ENCODE results near the gene MAP3K9. TPM values are rescaled to one million over a fixed set of nuclear protein-coding genes. Genes with fewer than 3 reads are reported as not detected.
"Not testable (repeated sequence)": the region's sequence is repeated elsewhere in the genome, so short reads cannot be mapped to it uniquely, and the experiment has no call there.

MAP3K9 gene
- total RNA-seq (2014; rRNA removed; shearing (Covaris generic)): 5.1 and 5.4 TPM in 2 replicates
- polyA plus RNA-seq (2015; cell fraction: cytosol; rRNA removed): 3.6 and 6.1 TPM in 2 replicates
- 3.7 and 3.9 TPM in 2 replicates for polyA plus RNA-seq (2015; cell fraction: nucleus; rRNA removed)

DNA sequence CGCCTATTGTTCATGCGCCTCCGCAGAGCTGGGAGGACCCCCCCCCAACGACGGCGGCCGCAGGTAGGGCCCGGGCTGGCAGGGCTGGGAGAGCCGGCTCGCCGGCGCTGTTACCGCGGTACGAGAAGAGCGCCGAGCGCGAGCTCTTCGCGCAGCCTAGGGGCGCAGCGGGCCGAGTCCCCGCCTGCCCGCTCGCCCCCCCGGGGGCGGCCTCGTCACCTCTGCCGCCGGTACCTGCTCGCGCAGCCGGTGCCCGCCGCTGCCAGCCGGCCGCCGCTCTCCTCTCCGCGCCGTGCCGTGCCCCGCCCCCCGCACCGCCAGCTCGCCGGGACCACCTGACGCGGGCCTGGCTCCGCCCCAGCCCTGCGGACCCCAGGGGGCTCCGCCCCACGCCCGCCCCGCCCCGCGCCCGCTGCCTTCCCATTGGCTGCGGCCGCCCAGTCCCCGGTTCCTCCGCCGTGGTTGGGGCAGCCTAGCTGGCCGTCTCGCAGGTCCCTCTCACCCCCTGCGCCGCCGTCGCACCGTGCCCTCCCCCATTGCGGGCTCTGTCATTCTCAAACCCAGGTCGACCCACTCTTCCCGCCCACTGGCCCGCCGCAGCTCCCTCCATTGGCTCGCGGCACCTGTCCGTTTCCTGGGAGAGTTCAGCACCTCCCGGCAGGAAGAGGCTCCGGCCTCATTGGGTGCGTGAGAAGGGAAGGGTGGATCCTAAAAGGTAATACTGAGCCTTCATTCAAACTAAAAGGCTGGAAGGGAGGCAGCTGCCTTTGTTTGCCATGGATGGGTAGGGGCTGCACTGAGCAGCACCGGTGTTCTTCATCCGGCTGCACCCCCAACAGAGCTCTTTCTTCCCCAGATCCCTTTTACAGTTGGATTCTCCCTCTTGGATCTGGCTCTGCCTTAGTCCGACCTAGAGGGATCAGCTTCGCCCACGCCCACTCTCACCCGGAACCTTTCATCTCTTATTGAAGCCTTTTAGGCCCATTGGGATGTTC, at the start of gene MAP3K9:
TSS of gene MAP3K9 (minus strand) at position 289 of the 995 bp plus-strand sequence. CDS start 342 bp downstream, outside the sequence.
- in situ Hi-C loops (cut with HindIII; ENCODE audit: low pct_unique_long_range_greater_than_20kb, low sequenced_read_pairs): no loop called here
- peak; percentile 92 for DNase-seq (ENCODE audit: low read depth, low spot score)

DNA sequence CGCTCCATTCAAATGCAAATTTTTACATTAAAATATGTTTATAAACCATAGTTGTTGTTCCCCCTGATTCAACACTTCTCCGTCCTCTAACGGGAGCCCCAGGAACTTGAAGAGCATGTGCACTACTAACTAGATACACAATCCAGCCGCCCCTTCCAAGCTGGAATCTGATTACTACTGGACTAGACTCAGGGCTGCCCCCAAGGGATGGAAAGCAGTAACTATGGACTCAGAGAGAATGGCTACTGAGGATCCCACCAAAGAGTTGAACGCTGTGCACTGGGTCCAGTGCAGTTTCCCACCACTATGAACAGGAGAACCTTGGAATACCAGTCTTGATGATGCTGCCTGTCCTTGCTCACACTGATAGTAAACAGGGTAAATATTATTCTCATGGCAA, 49.3 kb upstream of the MAP3K9 start:
- peak; percentile 28 for DNase-seq (ENCODE audit: low read depth, low spot score)
- in situ Hi-C loops (cut with HindIII; ENCODE audit: low pct_unique_long_range_greater_than_20kb, low sequenced_read_pairs): no loop called here

DNA sequence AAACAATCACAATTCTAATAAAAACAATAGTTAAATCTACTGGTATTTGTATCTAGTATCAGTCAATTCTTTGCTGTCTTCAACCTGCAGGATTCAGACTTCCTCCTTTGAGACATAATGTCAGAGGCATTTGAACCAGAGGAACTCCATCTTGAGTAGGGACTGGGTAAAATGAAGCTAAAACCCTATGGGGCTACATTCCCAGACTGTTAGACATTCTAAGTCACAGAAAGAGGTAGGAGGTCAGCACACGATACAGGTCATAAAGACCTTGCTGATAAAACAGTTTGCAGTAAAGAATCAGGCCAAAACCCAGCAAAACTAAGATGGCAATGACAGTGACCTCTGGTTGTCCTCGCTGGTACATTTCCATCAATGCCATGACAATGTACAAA, 48.2 kb upstream of the MAP3K9 start:
- no peak for DNase-seq (ENCODE audit: low read depth, low spot score)
- in situ Hi-C loops (cut with HindIII; ENCODE audit: low pct_unique_long_range_greater_than_20kb, low sequenced_read_pairs): no loop called here

DNA sequence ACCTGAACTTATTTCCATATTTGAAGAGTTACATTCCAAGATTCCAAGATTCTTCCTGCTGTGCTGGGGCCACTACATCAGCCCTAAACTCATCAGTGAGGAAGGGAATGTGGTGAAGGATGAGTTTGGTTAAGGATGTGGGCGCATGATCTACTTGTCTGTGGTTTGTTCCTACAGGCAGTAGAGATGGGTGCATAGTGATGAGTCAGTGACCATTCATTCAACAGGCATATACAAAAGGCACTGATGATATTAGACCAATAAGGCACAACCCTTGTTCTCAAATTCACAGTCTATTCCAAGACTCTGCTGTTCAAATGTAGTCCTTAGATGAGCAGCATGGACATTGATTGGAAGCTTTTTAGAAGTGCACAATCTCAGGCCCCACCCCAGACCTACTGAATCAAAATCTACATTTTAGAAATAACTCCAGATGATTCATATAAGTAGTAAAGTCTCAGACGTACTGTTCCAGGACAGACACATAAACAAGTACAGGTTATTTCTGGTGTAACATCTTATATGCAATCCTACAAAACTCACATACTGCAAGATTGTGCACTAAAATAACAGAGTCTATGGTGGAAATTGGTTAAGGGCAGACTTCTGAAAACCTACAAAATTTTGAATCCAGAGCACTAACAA, 47.7 kb upstream of the MAP3K9 start:
- peak; percentile 32 for DNase-seq (ENCODE audit: low read depth, low spot score)
- in situ Hi-C loops (cut with HindIII; ENCODE audit: low pct_unique_long_range_greater_than_20kb, low sequenced_read_pairs): no loop called here

DNA sequence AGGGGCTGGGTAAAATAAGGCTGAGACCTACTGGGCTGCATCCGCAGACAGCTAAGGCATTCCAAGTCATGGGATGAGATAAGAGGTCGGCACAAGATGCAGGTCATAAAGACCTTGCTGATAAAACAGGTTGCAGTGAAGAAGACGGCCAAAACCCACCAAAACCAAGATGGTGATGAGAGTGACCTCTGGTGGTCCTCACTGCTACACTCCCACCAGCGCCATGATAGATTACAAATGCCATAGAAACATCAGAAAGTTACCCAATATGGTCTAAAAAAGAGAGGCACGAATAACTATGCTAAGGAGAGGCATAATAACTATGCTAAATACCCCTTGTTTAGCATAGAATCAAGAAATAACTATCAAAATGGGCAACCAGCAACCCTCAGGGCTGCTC, 46.2 kb upstream of the MAP3K9 start:
- DNase-seq (ENCODE audit: low read depth, low spot score): no peak
- in situ Hi-C loops (cut with HindIII; ENCODE audit: low pct_unique_long_range_greater_than_20kb, low sequenced_read_pairs): no loop called here

DNA sequence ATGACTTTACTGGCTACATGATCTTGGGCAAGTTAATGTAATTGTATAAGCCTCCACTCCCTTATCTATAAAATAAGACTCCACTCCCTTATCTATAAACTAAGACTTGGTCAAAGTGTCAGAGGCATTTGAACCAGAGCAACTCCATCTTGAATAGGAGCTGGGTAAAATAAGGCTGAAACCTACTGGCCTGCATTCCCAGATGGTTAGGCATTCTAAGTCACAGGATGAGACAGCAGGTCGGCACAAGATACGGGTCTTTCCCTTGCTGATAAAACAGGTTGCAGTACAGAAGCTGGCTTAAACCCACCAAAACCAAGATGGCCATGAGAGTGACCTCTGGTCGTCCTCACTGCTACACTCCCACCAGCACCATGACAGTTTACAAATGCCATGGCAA, 44.3 kb upstream of the MAP3K9 start:
- in situ Hi-C loops (cut with HindIII; ENCODE audit: low pct_unique_long_range_greater_than_20kb, low sequenced_read_pairs); DNase-seq (ENCODE audit: low read depth, low spot score): not testable (repeated sequence)

DNA sequence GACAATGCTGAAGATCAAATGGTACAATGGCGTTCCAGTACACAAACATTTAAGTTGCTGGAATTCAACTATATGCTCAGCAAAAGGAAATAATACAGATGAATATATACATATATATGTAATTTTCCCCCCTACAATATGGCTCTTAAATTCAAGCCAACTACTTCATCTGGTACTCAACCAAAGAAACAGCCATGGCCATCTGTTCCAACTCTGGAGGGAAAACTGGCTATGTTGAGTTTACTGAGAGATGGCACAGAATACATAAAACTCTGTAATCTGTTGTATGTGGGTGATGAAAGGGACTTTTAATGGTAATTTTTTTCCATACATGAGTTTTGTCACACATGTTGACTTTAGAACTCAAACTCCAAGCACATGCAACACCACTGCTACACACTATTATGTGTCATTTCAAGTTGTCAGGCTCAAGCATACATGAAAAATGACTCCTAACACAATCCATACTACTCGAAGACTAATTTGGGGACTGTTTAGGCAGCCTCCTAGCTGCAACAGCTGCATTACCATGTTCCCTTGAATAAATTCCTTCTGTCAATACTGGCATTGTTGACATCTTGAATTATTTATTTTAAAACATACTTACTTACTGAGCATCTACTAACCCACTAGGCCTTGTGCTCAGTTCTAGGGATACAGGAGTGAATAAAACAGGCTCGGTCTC, 38.2 kb upstream of the MAP3K9 start:
- in situ Hi-C loops (cut with HindIII; ENCODE audit: low pct_unique_long_range_greater_than_20kb, low sequenced_read_pairs): no loop called here
- DNase-seq (ENCODE audit: low read depth, low spot score): no peak

DNA sequence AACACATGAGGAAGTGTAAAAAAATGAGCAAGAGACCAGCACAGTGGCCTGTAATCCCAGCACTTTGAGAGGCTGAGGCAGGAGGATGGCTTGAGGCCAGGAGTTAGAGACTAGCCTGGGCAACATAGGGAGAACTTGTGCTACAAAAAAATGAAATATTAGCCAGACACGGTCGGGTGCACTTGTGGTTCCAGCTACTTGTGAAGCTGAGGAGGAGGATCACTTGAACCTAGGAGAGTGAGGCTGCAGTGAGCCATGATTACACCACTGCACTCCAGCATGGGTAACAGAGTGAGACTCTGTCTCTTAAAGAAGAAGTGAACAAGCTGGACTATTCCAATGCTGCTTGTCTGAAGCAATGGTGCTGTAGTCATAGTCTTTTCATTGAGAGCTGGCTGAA, 36.3 kb upstream of the MAP3K9 start:
- DNase-seq (ENCODE audit: low read depth, low spot score): no peak
- in situ Hi-C loops (cut with HindIII; ENCODE audit: low pct_unique_long_range_greater_than_20kb, low sequenced_read_pairs): no loop called here

DNA sequence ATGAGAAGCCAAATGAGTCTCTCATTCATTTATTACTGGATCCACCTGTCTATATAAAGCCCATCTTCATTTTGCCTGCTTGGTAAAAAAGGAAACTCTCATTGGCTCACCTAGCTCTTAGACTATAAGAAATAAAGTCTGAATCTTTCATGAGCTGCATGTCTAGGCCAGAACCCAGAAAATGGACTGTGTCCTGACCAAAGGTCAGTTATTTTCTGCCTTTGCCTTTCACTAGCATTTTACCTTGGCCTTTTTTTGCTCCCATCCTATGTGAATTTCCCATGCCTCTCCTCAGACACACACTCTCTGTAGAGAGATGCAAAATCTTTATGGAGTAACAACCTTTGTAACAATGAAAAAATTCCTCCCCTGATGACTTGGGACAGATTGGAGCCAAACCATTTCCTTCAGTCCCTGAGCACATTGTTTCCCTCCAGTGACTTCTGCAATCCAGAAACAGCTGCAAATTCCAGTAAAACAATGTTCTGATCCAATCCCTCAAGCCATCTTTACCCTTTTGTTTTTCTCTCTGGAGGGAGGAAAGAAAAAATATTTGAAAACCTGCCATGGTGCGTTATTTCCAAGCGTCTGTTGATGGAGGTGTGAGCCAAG, 33.6 kb upstream of the MAP3K9 start:
- in situ Hi-C loops (cut with HindIII; ENCODE audit: low pct_unique_long_range_greater_than_20kb, low sequenced_read_pairs): no loop called here
- no peak for DNase-seq (ENCODE audit: low read depth, low spot score)

DNA sequence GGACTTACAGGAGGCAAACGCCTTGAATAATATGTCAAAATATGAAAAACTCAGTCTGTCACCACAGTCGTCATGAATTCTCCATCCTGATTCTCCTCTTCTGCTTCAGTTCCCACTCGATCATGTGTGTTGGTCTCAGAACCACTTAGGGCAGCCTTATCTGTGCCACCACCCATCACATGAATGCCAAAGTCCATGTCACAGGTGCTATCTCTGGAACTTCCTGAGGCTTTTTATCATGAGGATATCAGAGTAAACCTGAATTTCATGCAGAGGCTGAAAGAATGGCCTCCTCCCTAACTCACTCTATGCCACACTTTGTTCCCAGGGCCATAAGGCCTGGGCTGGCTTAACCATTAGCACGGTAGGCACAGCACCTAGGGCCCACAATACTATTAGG, 28.8 kb upstream of the MAP3K9 start:
- in situ Hi-C loops (cut with HindIII; ENCODE audit: low pct_unique_long_range_greater_than_20kb, low sequenced_read_pairs): no loop called here
- no peak for DNase-seq (ENCODE audit: low read depth, low spot score)

DNA sequence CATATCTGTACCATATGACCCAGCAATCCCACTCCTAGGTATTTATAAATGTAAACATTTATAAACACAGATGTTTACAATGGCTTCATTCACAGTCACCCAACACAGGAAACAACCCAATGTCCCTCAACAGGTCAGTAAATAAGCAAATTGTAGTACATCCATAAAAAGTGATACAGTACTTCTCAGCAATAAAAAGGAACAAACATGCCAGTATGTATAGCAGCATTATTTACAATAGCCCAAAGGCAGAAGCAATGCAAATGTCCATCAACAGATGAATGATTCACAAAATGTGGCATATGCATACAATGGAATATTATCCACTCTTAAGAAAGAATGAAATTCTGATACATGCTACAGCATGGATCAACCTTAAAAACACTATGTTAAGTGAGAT, 27.6 kb upstream of the MAP3K9 start:
- in situ Hi-C loops (cut with HindIII; ENCODE audit: low pct_unique_long_range_greater_than_20kb, low sequenced_read_pairs): no loop called here
- peak; percentile 39 for DNase-seq (ENCODE audit: low read depth, low spot score)

DNA sequence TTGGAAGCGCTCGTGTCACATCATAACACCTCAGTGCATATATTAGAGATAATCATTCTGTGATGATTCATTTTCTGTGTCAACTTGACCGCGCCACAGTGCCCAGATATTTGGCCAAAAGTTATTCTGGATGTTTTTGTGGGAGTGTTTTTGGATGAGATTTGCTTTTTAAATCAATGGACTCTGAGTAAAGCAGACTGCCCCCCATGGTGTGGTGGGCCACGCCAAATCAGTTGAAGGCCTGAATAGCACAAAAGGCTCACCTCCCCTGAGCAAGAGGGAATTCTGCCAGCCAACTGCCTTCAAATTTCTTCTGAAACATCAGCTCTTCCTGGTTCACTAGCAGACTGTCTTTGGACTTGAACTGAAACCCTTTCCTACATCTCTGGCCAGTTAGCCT, 24.6 kb upstream of the MAP3K9 start:
- DNase-seq (ENCODE audit: low read depth, low spot score): no peak
- in situ Hi-C loops (cut with HindIII; ENCODE audit: low pct_unique_long_range_greater_than_20kb, low sequenced_read_pairs): no loop called here

DNA sequence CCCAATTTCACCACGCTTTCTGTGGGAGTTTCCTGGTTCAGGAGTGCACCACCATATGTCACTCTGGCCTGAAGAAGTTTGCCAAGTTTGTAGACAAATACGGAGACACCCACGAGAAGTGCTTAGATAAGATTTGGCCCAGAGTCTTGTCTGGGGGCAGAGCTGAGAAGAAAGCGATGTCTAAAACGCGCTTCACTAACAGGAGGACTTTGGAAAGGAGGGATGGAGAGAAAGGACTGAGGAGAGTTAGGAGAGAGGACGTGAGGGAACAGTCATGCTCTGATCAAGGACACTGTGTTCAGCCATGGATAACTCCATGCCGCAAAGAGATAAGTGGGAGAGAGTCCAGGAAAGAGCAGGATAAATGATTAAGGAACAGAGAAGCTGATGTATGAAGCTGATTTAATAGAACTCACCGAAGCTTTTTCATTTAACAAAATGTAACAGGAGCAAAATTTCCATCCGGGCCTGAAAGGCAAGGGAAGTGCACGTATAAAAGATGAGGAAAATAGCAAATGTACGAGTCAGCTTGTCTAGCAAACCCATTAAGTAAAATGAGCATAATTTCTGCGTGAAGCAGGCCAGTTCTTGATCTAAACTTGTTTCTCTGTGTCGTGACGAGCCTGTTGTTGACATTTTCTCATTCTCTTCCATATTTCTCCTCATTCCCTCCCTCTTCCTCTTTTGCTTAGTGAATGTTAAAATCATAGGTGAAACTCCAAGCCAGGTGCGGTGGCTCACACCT, 23.4 kb upstream of the MAP3K9 start:
- DNase-seq (ENCODE audit: low read depth, low spot score): no peak
- in situ Hi-C loops (cut with HindIII; ENCODE audit: low pct_unique_long_range_greater_than_20kb, low sequenced_read_pairs): no loop called here

DNA sequence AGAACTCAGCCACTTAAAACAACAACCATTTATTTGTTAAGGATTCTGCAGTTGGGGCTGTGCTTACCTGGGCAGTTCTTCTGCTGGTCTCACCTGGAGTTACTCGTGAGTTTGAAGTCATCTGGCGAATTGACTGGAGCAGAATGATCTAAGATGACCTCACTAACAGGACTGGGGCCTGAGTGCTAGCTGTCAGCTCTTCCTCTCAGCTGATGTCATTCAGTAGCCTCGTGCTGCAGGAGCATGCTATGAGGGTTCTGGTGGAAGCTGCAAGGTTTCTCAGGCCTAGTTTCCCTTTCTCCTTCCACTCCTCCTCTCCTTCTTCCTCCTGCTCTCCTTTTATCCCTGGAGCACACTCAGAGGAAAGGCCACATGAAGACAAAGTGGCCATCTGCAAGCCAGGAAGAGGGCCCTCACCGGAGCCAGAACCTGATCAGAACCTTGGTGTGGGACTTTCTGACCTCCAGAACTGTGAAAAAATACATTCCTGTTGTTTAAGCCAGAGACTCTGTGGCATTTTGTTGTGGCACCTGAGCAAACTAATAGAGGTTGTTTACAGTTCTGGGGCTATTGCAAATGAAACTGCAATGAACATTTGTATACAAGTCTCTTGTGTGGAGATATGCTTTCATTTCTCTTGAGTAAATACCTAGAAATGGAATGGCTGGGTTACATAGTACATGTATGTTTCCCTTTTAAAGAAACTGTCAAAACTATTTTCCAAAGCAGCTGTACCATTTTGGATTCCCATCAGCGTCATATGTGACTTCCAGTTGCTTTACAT, 21.9 kb upstream of the MAP3K9 start:
- in situ Hi-C loops (cut with HindIII; ENCODE audit: low pct_unique_long_range_greater_than_20kb, low sequenced_read_pairs): no loop called here
- no peak for DNase-seq (ENCODE audit: low read depth, low spot score)

DNA sequence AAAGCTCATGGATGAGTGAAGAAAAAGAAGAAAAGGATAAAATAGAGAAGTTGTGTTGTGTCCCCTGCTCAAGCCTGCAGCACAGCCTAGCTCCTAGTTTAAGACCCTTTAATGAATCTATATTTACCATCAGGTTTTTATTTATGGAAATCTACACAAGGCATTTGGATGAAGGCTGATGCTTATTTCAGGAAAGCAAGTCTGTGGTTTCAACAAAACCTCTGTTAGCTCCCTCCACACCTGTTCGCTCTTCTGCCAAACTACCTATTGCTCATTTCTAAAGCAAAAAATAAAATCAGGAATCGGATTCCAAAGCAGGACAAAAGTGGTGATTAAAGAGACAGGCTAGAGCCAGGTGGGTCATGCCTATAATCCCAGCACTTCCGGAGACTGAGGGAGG, 18.9 kb upstream of the MAP3K9 start:
- in situ Hi-C loops (cut with HindIII; ENCODE audit: low pct_unique_long_range_greater_than_20kb, low sequenced_read_pairs): no loop called here
- no peak for DNase-seq (ENCODE audit: low read depth, low spot score)

DNA sequence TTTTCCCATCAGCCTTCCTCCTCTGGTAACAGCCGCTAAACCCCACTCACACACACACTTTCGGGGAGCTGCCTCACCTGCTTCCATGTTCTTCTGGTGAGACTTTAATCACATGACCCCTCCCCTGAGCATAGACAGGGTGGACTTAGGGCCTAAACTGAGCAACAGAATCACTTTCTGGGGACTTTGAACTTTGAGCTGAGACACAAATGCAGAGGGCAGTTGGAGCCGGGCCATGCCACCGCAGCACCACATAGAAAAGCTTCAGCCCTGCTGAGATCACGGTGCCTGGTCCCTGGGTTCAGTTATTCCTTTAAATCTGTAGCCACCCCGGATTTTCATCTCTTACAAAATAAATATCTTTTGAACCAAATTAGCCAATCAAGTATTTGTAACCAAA, 18.4 kb upstream of the MAP3K9 start:
- no peak for DNase-seq (ENCODE audit: low read depth, low spot score)
- in situ Hi-C loops (cut with HindIII; ENCODE audit: low pct_unique_long_range_greater_than_20kb, low sequenced_read_pairs): no loop called here

All from SK-MEL-5 (cell line).